Erythroblast (primary cell): Measurements from ENCODE around the gene TUT4.

Source experiments
- GATA1 ChIP-seq: IDR thresholded peaks from 2 replicates; pipeline ENCODE4 v1.6.1; 2011; ENCODE audit warnings: low read depth, mild to moderate bottlenecking, control low read depth, low read length, moderate library complexity
- POLR2A ChIP-seq: IDR thresholded peaks from 2 replicates; pipeline ENCODE4 v1.6.1; 2011; ENCODE audit warnings: mild to moderate bottlenecking, low read length

- TF ChIP-seq POLR2A (no peak), GATA1 (no peak)
Measured at GRCh38 chr1:52523376-52523775, 29.5 kb downstream of the TUT4 start.
